NOMO-1 (cell line): ENCODE data around the gene ZDHHC14.
"Not testable (repeated sequence)": the region's sequence is repeated elsewhere in the genome, so short reads cannot be mapped to it uniquely, and the experiment has no call there.

Source experiments
- DNase-seq, 2 experiments: peaks; one replicate each; lab custom pipeline; 2025; ENCODE audit not compliant: unreplicated experiment in 2 of 2; lab: John Stamatoyannopoulos, UW

The ZDHHC14 gene

DNA sequence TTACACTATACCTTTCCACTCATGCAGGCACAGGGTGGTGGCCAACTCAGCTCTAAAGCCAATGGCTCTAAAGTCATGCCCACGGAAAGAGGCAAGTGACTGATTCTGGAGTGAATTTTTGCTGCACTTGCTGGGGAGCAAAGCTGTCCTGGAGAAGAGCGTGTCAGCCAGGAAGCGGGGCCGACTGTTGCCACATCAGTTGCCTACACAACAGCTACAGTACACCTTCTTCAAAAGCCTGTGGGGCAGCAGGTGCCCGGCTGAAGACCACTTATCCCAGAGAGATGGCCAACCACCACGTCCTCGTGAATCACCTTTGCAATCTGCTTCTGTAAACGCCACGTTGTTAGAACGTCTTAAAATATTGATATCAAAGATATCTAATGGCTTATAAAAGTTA lies 179.1 kb downstream of the ZDHHC14 start:
- DNase-seq = not testable (repeated sequence)

DNA sequence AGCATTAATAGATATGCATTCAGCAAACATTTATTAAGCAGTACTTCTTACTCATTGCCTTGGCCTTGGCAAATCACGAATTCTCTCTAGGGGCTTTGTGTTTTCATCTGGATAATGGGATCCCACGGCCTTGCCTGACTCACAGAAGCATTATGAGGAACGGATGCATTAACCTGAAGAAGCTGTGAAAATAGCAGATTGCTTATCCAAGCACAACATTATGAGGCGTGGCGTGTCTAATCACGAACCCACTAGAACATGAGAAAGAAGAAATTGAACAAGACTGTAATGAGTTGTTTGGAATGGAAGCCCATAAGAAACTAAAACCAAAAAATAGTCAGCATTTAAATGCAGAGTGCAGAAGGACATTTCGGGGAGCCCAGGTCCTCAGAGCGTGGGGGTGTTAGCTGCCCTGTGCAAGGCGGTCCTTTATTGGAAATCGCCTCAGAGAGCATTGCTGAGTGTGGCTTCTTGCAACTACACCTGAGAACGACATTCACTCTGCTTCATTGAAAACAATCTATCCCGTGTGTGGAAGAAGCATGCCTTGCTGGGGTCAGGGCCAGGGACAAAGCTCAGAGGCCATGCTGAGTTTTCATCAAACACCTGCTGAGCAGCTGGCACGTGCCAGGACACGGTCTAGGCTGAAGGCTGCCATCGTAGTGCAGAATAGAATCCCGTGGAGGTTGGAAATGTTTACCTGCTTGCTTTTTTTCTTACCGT lies 179.9 kb downstream of the ZDHHC14 start:
- no peak for DNase-seq

DNA sequence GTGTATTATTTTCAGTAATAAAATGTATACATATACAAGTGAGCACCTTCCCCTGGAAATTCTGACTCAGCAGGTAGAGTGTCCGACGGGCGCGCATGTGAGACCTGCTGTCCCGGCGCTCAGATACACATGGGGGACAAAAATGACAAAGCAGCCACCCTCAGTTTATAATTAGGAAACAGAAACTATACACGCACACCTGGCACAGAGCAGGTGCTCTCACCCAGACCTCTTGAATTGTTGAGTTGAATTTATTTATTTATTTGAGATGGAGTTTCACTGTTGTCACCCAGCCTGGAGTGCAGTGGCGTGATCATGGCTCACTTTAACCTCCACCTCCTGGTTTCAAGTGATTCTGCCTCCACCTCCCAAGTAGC lies 180.4 kb downstream of the ZDHHC14 start:
- no peak for DNase-seq

DNA sequence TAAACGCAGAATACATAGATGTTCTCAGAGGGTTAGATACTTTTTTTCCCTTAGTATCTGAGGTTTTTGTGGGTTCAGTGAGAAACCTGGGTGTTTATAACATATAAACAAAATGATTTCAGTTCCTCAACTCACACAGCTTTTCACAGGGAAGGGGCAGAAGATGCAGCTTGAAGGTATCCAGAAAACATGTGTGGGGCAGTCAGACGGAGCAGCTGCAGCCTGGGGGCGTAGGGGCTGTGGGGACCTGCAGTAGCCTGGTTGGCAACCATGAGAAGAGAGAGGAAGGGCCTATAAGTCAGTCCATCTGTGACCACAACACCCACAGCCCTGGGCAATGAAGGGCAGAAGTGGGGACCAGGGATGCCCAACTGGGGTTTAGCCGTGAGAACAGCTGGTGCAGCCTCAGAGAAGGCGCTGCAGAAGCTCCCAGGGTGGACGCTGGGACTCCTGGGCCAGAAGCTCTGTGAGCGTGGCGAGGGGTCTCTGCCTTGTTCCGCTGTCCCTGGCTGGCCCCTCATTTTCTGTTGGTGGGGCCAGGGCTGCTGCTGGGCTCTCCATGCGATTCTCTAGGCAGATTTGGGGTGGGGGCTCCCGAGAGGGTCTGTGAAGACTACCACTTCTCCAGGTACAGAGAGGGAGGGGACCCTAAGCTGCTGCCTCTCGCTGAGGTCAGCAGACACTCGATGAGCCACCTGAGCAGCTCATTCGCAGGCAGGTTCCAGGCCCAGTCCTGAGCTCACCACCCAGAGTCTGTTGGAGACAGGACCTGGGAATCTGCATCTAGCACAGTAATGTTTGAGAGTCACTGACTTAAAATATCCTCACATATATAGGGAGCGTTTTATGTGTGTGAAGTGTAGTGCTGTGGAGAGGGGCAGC lies 181.2 kb downstream of the ZDHHC14 start:
- no peak for DNase-seq

GRCh38 chr6:157562997-157563396 lies 182.0 kb downstream of the ZDHHC14 start:
- DNase-seq = no peak

DNA sequence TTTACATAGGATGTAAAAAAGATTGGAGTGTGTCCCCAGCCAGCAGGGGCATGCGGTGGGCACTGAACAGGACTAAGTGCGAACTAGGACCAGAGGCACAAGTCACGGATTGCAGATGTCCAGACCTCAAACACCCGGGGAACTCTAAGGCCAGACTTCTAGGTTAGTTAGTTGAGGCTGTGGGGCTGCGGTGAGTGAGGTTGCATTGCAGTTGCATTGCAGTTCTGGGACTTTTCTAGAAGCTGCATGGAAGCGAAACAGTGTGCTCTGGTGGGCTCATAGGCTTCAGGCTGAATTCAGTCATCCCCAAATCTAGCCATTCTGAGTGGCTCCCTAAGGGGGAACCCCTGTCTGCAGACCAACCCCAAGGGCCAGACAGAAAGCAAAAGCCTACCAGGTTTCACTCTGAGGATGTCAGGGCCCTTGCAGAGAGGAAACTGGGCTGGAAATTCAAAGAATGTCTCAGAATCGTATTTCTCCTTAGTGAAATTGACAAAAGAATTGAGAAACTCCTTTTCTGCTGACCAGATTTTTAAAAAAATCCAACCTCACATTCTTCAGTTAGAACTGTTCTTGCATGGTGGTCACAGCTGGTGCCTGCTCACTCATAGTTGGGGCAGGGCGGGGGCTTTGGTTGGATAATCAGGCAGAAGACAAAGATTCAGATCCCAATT lies 182.8 kb downstream of the ZDHHC14 start:
- no peak for DNase-seq

- no peak for DNase-seq
Measured at GRCh38 chr6:157568702-157569101, 187.7 kb downstream of the ZDHHC14 start.

GRCh38 chr6:157569543-157569942 lies 188.6 kb downstream of the ZDHHC14 start:
- DNase-seq = no peak

- DNase-seq = no peak
Measured at GRCh38 chr6:157570104-157570503, 189.1 kb downstream of the ZDHHC14 start.

DNA sequence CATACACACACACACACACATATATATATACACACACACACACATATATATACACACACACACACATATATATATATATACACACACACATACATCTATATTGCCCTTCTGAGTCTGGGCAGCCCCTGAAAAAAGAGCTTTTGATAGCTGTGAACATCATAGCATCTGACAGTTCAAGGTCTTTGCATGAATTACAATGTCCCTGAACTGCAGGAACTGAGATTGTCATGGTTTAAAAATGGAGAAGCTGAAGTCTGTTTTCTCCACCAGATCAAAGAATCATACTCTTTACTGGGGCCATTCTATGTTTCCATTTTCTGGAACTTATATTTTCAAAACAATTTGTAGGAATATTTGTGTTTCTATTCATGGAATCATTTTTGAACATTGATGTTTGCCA lies 189.8 kb downstream of the ZDHHC14 start:
- DNase-seq = no peak

- no peak for DNase-seq
Measured at GRCh38 chr6:157571269-157571668, 190.3 kb downstream of the ZDHHC14 start.

GRCh38 chr6:157571950-157572349 lies 191.0 kb downstream of the ZDHHC14 start:
- DNase-seq = no peak

DNA sequence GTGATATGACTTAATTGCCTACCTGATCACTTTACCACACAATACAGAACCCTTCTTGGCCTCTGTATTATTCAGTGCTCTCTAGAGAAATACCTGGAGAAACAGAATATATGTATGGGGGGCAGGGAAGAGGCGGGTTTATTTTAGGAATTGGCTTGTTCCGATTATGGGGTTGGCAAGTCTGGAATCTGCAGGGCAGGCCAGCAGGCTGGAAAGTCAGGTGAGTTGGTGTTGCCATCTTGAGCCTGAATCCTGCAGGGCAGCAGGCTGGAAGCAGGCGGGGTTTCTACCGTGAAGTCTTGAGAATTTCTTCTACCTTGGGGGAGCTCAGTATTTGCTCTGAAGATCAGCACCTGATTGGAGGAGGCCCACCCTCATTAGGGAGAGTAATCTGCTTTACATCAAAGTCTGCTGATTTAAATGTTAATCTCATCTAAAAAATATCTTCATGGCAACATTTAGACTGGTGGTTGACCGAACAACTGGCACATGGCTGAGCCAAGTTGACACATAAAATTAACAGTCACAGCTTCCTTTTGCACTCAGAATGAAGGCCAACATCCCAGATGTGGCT lies 193.9 kb downstream of the ZDHHC14 start:
- no peak for DNase-seq

DNA sequence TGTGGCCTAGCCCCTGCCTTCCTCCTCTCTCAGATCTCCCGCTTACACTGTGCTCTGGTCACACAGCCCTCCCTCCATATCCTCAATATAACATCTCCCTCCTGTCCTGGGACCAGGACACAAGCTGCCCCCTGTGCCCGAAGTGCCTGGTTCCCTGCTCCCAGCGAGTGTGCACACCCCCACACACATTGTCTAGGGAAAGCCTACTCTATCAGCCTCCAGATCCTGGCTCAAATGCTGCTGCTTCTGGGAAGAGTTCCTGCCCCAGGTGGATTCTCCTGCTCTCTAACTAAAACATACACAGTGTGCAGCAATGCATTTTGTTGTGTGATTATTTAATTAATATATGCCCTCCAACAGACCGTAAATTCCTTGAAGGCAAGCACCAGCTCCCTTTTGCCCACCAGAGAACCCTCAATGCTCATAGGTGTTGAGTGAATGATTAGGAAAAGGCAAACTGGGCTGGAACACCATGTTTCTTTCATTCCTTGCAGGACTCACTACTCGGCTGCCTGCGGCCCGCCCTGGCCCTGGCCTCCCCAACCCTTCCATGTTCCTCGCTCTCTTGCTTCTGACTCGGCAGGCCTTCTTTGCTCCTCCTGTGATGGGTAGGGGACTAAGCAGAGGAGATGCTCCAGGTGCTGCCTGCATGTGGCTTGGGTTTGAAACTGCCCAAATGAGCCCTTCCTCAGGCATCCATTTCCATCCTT lies 194.6 kb downstream of the ZDHHC14 start:
- no peak for DNase-seq

GRCh38 chr6:157576991-157577390 lies 196.0 kb downstream of the ZDHHC14 start:
- DNase-seq = not testable (repeated sequence)

DNA sequence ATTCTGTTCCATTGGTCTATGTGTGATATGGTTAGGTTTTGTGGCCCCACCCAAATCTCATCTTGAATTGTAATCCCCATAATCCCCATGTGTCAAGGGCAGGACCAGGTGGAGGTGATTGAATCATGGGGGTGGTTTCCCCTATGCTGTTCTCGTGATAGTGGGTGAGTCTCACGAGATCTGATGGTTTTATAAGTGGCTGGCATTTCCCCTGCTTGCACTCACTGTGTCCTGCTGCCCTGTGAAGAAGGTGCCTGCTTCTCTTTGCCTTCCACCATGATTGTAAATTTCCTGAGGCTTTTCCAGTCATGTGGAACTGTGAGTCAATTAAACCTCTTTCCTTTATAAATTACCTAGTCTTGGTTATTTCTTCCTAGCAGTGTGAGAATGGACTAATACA lies 197.5 kb downstream of the ZDHHC14 start:
- DNase-seq = not testable (repeated sequence)

DNA sequence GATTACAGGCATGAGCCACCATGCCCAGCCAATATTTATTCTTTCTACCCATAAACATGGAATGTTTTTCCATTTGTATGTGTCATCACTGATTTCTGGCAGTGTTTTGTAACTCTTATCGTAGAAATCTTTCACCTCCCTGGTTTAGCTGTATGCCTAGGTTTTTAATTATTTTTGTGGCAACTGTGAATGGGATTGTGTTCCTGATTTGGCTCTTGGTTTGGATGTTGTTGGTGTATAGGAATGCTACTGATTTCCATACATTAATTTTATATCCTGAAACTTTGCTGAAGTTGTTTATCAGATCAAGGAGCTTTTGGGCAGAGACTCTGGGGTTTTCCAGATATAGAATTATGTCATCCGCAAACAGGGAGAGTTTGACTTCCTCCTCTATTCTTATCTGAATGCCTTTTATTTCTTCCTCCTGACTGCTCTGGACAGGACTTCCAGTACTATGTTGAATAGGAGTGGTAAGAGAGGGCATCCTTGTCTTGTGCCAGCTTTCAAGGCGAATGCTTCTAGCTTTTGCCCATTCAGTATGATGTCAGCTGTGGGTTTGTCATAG lies 198.6 kb downstream of the ZDHHC14 start:
- DNase-seq = no peak

GRCh38 chr6:157584036-157584435 lies 203.0 kb downstream of the ZDHHC14 start:
- DNase-seq = no peak

- DNase-seq = no peak
Measured at GRCh38 chr6:157585274-157586087, 204.5 kb downstream of the ZDHHC14 start.

GRCh38 chr6:157586088-157586414 lies 205.1 kb downstream of the ZDHHC14 start:
- no peak for DNase-seq
